Caco-2 (cell line): ENCODE results near the gene RNF19B. TPM values are rescaled to one million over a fixed set of nuclear protein-coding genes. Genes with fewer than 3 reads are reported as not detected.
"Not testable (repeated sequence)": the region's sequence is repeated elsewhere in the genome, so short reads cannot be mapped to it uniquely, and the experiment has no call there.

Experiments used
- BruUV-seq: library from RNA; stranded (reverse); fragments of 400-500 nt; replicated peaks from 2 replicates; lab custom pipeline; 2021; lab: Mats Ljungman, UMichigan
- CTCF ChIA-PET: fragments of 300-600 bp; sonication (Branson Sonifier 250); formaldehyde crosslinking; loops from one replicate; lab custom pipeline; 2022; ENCODE audit warnings: antibody characterized with exemption; lab: Charles Lee
- POLR2A ChIA-PET: fragments of 300-600 bp; sonication (Branson Sonifier 250); formaldehyde crosslinking; loops from one replicate; lab custom pipeline; 2022; ENCODE audit warnings: antibody characterized with exemption; lab: Charles Lee
- DNase-seq, 2 experiments: peaks; one replicate each; pipeline versions ENCODE4 v3.0.0 to v3.0.0-alpha.2; 2020 to 2022
- H3K27me3 ChIP-seq: replicated peaks from 2 replicates; pipeline ENCODE4 v1.6.0; 2011; ENCODE audit warnings: low read length; ENCODE audit not compliant: control insufficient read depth, insufficient read depth
- H3K36me3 ChIP-seq: 2 replicates; pipeline ENCODE4 v1.5.1; 2011; ENCODE audit warnings: low read length; ENCODE audit not compliant: control insufficient read depth, insufficient read depth
- H3K4me1 ChIP-seq: fragments of 250-450 bp; sonication (Bioruptor Pico); 2 replicates; pipeline ENCODE4 v1.5.1; 2020; ENCODE audit warnings: mild to moderate bottlenecking
- H3K4me3 ChIP-seq: 2 replicates; pipeline ENCODE4 v1.5.1; 2011; ENCODE audit warnings: low read depth, mild to moderate bottlenecking, control low read depth, low read length
- H3K9me3 ChIP-seq: fragments of 250-450 bp; sonication (Bioruptor Pico); 2 replicates; pipeline ENCODE4 v1.5.1; 2020; ENCODE audit warnings: mild to moderate bottlenecking, moderate library complexity
- H3K27ac Mint-ChIP-seq: one replicate; pipeline ENCODE4 v1.8.0; 2022; ENCODE audit warnings: mixed read lengths; ENCODE audit not compliant: unreplicated experiment
- H3K27me3 Mint-ChIP-seq: one replicate; pipeline ENCODE4 v1.8.0; 2022; ENCODE audit warnings: mixed read lengths; ENCODE audit not compliant: insufficient read depth, unreplicated experiment
- H3K36me3 Mint-ChIP-seq: one replicate; pipeline ENCODE4 v1.8.0; 2022; ENCODE audit warnings: mild to moderate bottlenecking, mixed read lengths; ENCODE audit not compliant: insufficient read depth, unreplicated experiment
- H3K4me1 Mint-ChIP-seq: one replicate; pipeline ENCODE4 v1.8.0; 2022; ENCODE audit warnings: low read depth, mixed read lengths; ENCODE audit not compliant: unreplicated experiment
- H3K4me3 Mint-ChIP-seq: one replicate; pipeline ENCODE4 v1.8.0; 2022; ENCODE audit warnings: mild to moderate bottlenecking, moderate library complexity, mixed read lengths; ENCODE audit not compliant: unreplicated experiment
- H3K9me3 Mint-ChIP-seq: one replicate; pipeline ENCODE4 v1.8.0; 2022; ENCODE audit warnings: mixed read lengths; ENCODE audit not compliant: unreplicated experiment
- CTCF ChIP-seq, 2 experiments: fragments of 200-600 bp in 1 of 2; IDR thresholded peaks; 1 replicate in 1 of 2; 2 replicates in 1 of 2; pipeline versions ENCODE4 v1.5.1 to v1.8.0; 2011 to 2022; ENCODE audit warnings: antibody characterized with exemption in 1 of 2, control low read depth in 1 of 2, inconsistent platforms in 1 of 2, low read depth in 1 of 2, low read length in 1 of 2, mild to moderate bottlenecking in 1 of 2, moderate library complexity in 1 of 2; ENCODE audit not compliant: insufficient read depth in 1 of 2, severe bottlenecking in 1 of 2, unreplicated experiment in 1 of 2
- intact Hi-C: fragments of 100-400 bp; cut with micrococcal nuclease; formaldehyde crosslinking; loops from one replicate; pipeline ENCODE4 v1.10.0; 2022; ENCODE audit not compliant: unreplicated experiment
- total RNA-seq: library from RNA; stranded (reverse); gene quantifications from 2 replicates; pipeline ENCODE4 v1.2.3, GENCODE V29; 2022

RNF19B gene
- total RNA-seq, 1 experiment from 2014 or later, result 14.5 TPM

- no peaks in the 10 kb centered on the region for H3K9me3 Mint-ChIP-seq
- no peak for DNase-seq
- no peak overlapping the region for H3K4me3 ChIP-seq
These were observed 57.2 kb downstream of the RNF19B start for GRCh38 chr1:32907435-32907834.

GRCh38 chr1:32906654-32907053 is 58.0 kb downstream of the RNF19B start:
- intact Hi-C loops, result no loop called here
- DNase-seq, result no peak
- Mint-ChIP-seq H3K36me3 (no peaks in the 10 kb centered on the region), H3K4me1 (no peaks in the 10 kb centered on the region), H3K9me3 (no peaks in the 10 kb centered on the region), H3K27ac (no peak overlapping the region), H3K27me3 (no peaks in the 10 kb centered on the region), H3K4me3 (no peak overlapping the region)
- H3K4me3 ChIP-seq, result no peak overlapping the region
- H3K4me1 ChIP-seq, result no peaks in the 10 kb centered on the region
- H3K27me3 ChIP-seq, result no peaks in the 10 kb centered on the region
- POLR2A ChIA-PET, result no interaction called here
- no peaks in the 10 kb centered on the region for H3K9me3 ChIP-seq
- no peaks in the 10 kb centered on the region for H3K36me3 ChIP-seq
- BruUV-seq, result no TSS peak
- CTCF ChIA-PET, result interaction anchor here (1.1 kb wide), 1 partner anchor 14 kb away, joined by 3 read pairs; no protein-coding TSS in a partner anchor
- no peak for TF ChIP-seq CTCF (IDR thresholded peaks at IDR 0.05; ENCODE audit: insufficient read depth in 1 of 2, low read depth in 1 of 2, low read length in 1 of 2, severe bottlenecking in 1 of 2, unreplicated experiment in 1 of 2)

More at GRCh38 chr1:32907435-32907834, 57.2 kb downstream of the RNF19B start:
- Mint-ChIP-seq H3K4me3 (no peak overlapping the region), H3K27ac (no peak overlapping the region), H3K27me3 (no peaks in the 10 kb centered on the region), H3K36me3 (no peaks in the 10 kb centered on the region), H3K4me1 (no peaks in the 10 kb centered on the region)
- ChIA-PET POLR2A (interaction anchor here (0.9 kb wide), 1 partner anchor 57 kb away, joined by 4 read pairs; the partner anchor contains the start of gene RNF19B), CTCF (interaction anchor here (0.9 to 1.1 kb wide), 2 partner anchors 10 to 15 kb away, joined by 3 read pairs; no protein-coding TSS in a partner anchor)
- Histone ChIP-seq H3K4me1 (no peaks in the 10 kb centered on the region), H3K9me3 (no peaks in the 10 kb centered on the region), H3K27me3 (no peaks in the 10 kb centered on the region), H3K36me3 (no peaks in the 10 kb centered on the region)
- intact Hi-C loops, result no loop called here
- no peak for TF ChIP-seq CTCF (IDR thresholded peaks at IDR 0.05; ENCODE audit: insufficient read depth in 1 of 2, low read depth in 1 of 2, low read length in 1 of 2, severe bottlenecking in 1 of 2, unreplicated experiment in 1 of 2)
- no TSS peak for BruUV-seq

- H3K27me3 Mint-ChIP-seq, H3K36me3 Mint-ChIP-seq, DNase-seq, H3K4me1 Mint-ChIP-seq, H3K36me3 ChIP-seq, H3K27ac Mint-ChIP-seq, H3K4me3 ChIP-seq, H3K4me1 ChIP-seq, H3K27me3 ChIP-seq, H3K4me3 Mint-ChIP-seq, POLR2A ChIA-PET, H3K9me3 Mint-ChIP-seq, intact Hi-C loops, BruUV-seq, CTCF ChIA-PET, H3K9me3 ChIP-seq: not testable (repeated sequence)
These were observed 59.0 kb downstream of the RNF19B start for GRCh38 chr1:32905588-32905987.
